Fibroblast of lung (primary cell): Measurements from ENCODE around the gene DHDDS. TPM values are rescaled to one million over a fixed set of nuclear protein-coding genes. Genes with fewer than 3 reads are reported as not detected.

Source experiments
- DNase-seq, 2 donors: peaks; one replicate each; pipeline versions ENCODE4 v3.0.0 to v3.0.0-alpha.2; 2010; ENCODE audit warnings: low read depth in 2 of 2
- H2AFZ ChIP-seq: 2 replicates; pipeline ENCODE4 v1.5.1; 2012; ENCODE audit warnings: low read length, control low read depth, inconsistent platforms
- H3K27ac ChIP-seq: 2 replicates; pipeline ENCODE4 v1.5.1; 2011; ENCODE audit warnings: low read length, control low read depth; ENCODE audit not compliant: insufficient read depth
- H3K27me3 ChIP-seq: 2 replicates; pipeline ENCODE4 v1.5.1; 2011; ENCODE audit warnings: mild to moderate bottlenecking, low read length; ENCODE audit not compliant: control insufficient read depth, insufficient read depth
- H3K36me3 ChIP-seq: 2 replicates; pipeline ENCODE4 v1.5.1; 2011; ENCODE audit warnings: low read length; ENCODE audit not compliant: control insufficient read depth, insufficient read depth
- H3K4me1 ChIP-seq: 2 replicates; pipeline ENCODE4 v1.5.1; 2011; ENCODE audit warnings: low read length; ENCODE audit not compliant: control insufficient read depth, insufficient read depth; ENCODE audit errors: extremely low read depth
- H3K4me2 ChIP-seq: 2 replicates; pipeline ENCODE4 v1.5.1; 2011; ENCODE audit warnings: low read length, control low read depth; ENCODE audit not compliant: insufficient read depth; ENCODE audit errors: extremely low read depth
- H3K4me3 ChIP-seq, 4 experiments: fragments of 200-600 bp in 1 of 4; sonication (generic) in 1 of 4; replicated peaks in 1 of 4; 2 replicates each; pipeline ENCODE4 v1.5.1; 2011 to 2016; ENCODE audit warnings: low read length in 4 of 4, low read depth in 3 of 4, mild to moderate bottlenecking in 3 of 4, control low read depth in 2 of 4, inconsistent platforms in 1 of 4, mixed read lengths in 1 of 4; ENCODE audit not compliant: insufficient read depth in 1 of 4; ENCODE audit errors: control extremely low read depth in 1 of 4
- H3K79me2 ChIP-seq: 2 replicates; pipeline ENCODE4 v1.5.1; 2012; ENCODE audit warnings: mild to moderate bottlenecking, low read length, inconsistent platforms; ENCODE audit not compliant: control insufficient read depth, insufficient read depth
- H3K9ac ChIP-seq: 2 replicates; pipeline ENCODE4 v1.5.1; 2011; ENCODE audit warnings: mild to moderate bottlenecking, low read length, control low read depth; ENCODE audit not compliant: insufficient read depth
- H3K9me3 ChIP-seq: 2 replicates; pipeline ENCODE4 v1.5.1; 2012; ENCODE audit warnings: low read depth, low read length; ENCODE audit not compliant: control insufficient read depth, insufficient read depth
- H4K20me1 ChIP-seq: 2 replicates; pipeline ENCODE4 v1.5.1; 2011; ENCODE audit warnings: low read length; ENCODE audit not compliant: control insufficient read depth, insufficient read depth; ENCODE audit errors: extremely low read depth
- CTCF ChIP-seq, 2 donors: IDR thresholded peaks in 1 of 2; conservative IDR thresholded peaks in 1 of 2; 1 replicate in 1 of 2; 2 replicates in 1 of 2; pipeline ENCODE4 v1.5.1; 2011 to 2012; ENCODE audit warnings: low read length in 2 of 2, control low read depth in 1 of 2, inconsistent platforms in 1 of 2, low read depth in 1 of 2, mild to moderate bottlenecking in 1 of 2
- EZH2 ChIP-seq: IDR thresholded peaks from 2 replicates; pipeline ENCODE4 v1.5.1; 2012; ENCODE audit warnings: low read length, control low read depth, mild to moderate bottlenecking; ENCODE audit errors: missing control alignments
- polyA plus RNA-seq, 2 donors: library from polyadenylated mRNA; depleted of rRNA in 1 of 2; stranded (reverse) in 1 of 2; unstranded in 1 of 2; fragments of >200 nt; gene quantifications; 2 replicates each; pipeline ENCODE4 v1.2.1, GENCODE V29; 2011 to 2012; ENCODE audit warnings: missing spikeins in 1 of 2
- total RNA-seq: library from RNA; depleted of rRNA; stranded (reverse); fragments of >200 nt; gene quantifications from 2 replicates; pipeline ENCODE4 v1.2.1, GENCODE V29; 2014

The DHDDS gene
- total and polyA plus RNA-seq, 2 donors (not counting 1 experiment from before 2014, with no cell fraction given) = 41.5 to 76.6 TPM

GRCh38 chr1:26387447-26387846, 44.7 kb upstream of the DHDDS start:
- Histone ChIP-seq H3K4me2 (no peak overlapping the region), H3K9ac (no peak overlapping the region), H3K79me2 (no peaks in the 10 kb centered on the region), H3K4me3 (no peak overlapping the region), H4K20me1 (no peaks in the 10 kb centered on the region), H3K27me3 (no peaks in the 10 kb centered on the region), H2AFZ (no peak overlapping the region), H3K36me3 (no peaks in the 10 kb centered on the region), H3K4me1 (peaks cover 2% of the 10 kb centered on the region), H3K27ac (no peak overlapping the region), H3K9me3 (no peaks in the 10 kb centered on the region)
- TF ChIP-seq CTCF (conservative IDR thresholded peaks at IDR 0.05 in 1 of 2, IDR thresholded peaks at IDR 0.05 in 1 of 2; ENCODE audit: low read depth in 1 of 2, low read length in 2 of 2) (no peak), EZH2 (no peak)
- peak; percentile 59 to 63 for DNase-seq

GRCh38 chr1:26388791-26389445, 43.2 kb upstream of the DHDDS start:
- DNase-seq = no peak
- H3K9ac ChIP-seq = no peak overlapping the region
- no peaks in the 10 kb centered on the region for H3K27me3 ChIP-seq
- no peaks in the 10 kb centered on the region for H3K79me2 ChIP-seq
- TF ChIP-seq CTCF (conservative IDR thresholded peaks at IDR 0.05 in 1 of 2, IDR thresholded peaks at IDR 0.05 in 1 of 2; ENCODE audit: low read depth in 1 of 2, low read length in 2 of 2) (no peak), EZH2 (no peak)
- H3K4me2 ChIP-seq = no peak overlapping the region
- no peaks in the 10 kb centered on the region for H3K9me3 ChIP-seq
- H3K27ac ChIP-seq = no peak overlapping the region
- no peak overlapping the region for H2AFZ ChIP-seq
- H3K36me3 ChIP-seq = no peaks in the 10 kb centered on the region
- H4K20me1 ChIP-seq = no peaks in the 10 kb centered on the region
- H3K4me1 ChIP-seq = peaks cover 2% of the 10 kb centered on the region
- H3K4me3 ChIP-seq = no peak overlapping the region

GRCh38 chr1:26389604-26390247, 42.4 kb upstream of the DHDDS start:
- H3K4me1 ChIP-seq = peaks cover 2% of the 10 kb centered on the region
- H3K36me3 ChIP-seq = no peaks in the 10 kb centered on the region
- H3K9ac ChIP-seq = no peak overlapping the region
- H3K4me3 ChIP-seq = no peak overlapping the region
- no peak overlapping the region for H2AFZ ChIP-seq
- DNase-seq = no peak
- H4K20me1 ChIP-seq = no peaks in the 10 kb centered on the region
- no peak overlapping the region for H3K27ac ChIP-seq
- no peak overlapping the region for H3K4me2 ChIP-seq
- no peaks in the 10 kb centered on the region for H3K79me2 ChIP-seq
- no peaks in the 10 kb centered on the region for H3K9me3 ChIP-seq
- no peaks in the 10 kb centered on the region for H3K27me3 ChIP-seq
- TF ChIP-seq EZH2 (no peak), CTCF (conservative IDR thresholded peaks at IDR 0.05 in 1 of 2, IDR thresholded peaks at IDR 0.05 in 1 of 2; ENCODE audit: low read depth in 1 of 2, low read length in 2 of 2) (no peak)
